Skeletal muscle tissue (tissue), 4 donors: Measurements from ENCODE around the gene SLC10A7. TPM values are rescaled to one million over a fixed set of nuclear protein-coding genes. Genes with fewer than 3 reads are reported as not detected.

Source experiments
- H3K27ac ChIP-seq: one replicate; pipeline ENCODE4 v1.7.0; 2013; ENCODE audit warnings: mild to moderate bottlenecking, low read depth, low read length, inconsistent platforms
- H3K27me3 ChIP-seq, 3 donors: one replicate each; pipeline ENCODE4 v1.7.0; 2013; ENCODE audit warnings: low read length in 3 of 3; ENCODE audit not compliant: control insufficient read depth in 3 of 3, insufficient read depth in 3 of 3
- H3K36me3 ChIP-seq, 3 donors: one replicate each; pipeline ENCODE4 v1.7.0; 2013; ENCODE audit warnings: low read length in 3 of 3; ENCODE audit not compliant: control insufficient read depth in 3 of 3, insufficient read depth in 3 of 3
- H3K4me1 ChIP-seq, 3 donors: one replicate each; pipeline ENCODE4 v1.7.0; 2013; ENCODE audit warnings: low read length in 3 of 3, mild to moderate bottlenecking in 3 of 3; ENCODE audit not compliant: control insufficient read depth in 3 of 3, insufficient read depth in 3 of 3
- H3K4me3 ChIP-seq, 3 donors: one replicate each; pipeline ENCODE4 v1.7.0; 2013; ENCODE audit warnings: low read length in 3 of 3
- H3K9ac ChIP-seq, 3 donors: one replicate each; pipeline ENCODE4 v1.7.0; 2013; ENCODE audit warnings: low read length in 3 of 3, mild to moderate bottlenecking in 3 of 3, moderate library complexity in 2 of 3, low read depth in 1 of 3
- H3K9me3 ChIP-seq, 3 donors: one replicate each; pipeline ENCODE4 v1.7.0; 2013; ENCODE audit warnings: low read length in 3 of 3; ENCODE audit not compliant: control insufficient read depth in 3 of 3
- total RNA-seq: library from RNA; depleted of rRNA; stranded (reverse); fragments of >200 nt; gene quantifications from one replicate; pipeline ENCODE4 v1.2.3, GENCODE V29; 2014
- donor health status: Osteomylitis.

SLC10A7 gene
- total RNA-seq, 1 donor from 2014 or later, result 15.1 TPM

DNA sequence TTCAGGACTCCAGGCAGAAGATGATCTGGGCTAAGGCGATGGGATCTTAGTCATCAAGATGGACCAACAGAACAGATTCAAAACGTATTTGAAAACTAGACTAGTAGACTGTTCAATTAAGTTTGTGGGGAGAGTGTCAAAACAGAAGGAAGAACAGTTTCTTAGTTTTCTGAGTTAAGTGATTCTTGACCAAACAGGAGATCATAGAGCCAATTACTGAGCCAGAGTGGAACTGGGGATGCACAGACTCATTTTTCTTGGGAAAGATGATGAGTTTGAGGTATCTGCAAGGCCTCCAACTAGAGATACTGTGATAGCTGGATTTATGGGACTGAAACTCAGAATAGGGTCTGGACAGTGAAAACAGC lies 187.9 kb downstream of the SLC10A7 start:
- no peak overlapping the region for H3K9ac ChIP-seq
- no peaks in the 10 kb centered on the region for H3K4me1 ChIP-seq
- H3K4me3 ChIP-seq, result no peak overlapping the region
- H3K36me3 ChIP-seq, result no peaks in the 10 kb centered on the region
- no peaks in the 10 kb centered on the region for H3K27me3 ChIP-seq
- H3K27ac ChIP-seq, result no peak overlapping the region
- H3K9me3 ChIP-seq, result no peaks in the 10 kb centered on the region

DNA sequence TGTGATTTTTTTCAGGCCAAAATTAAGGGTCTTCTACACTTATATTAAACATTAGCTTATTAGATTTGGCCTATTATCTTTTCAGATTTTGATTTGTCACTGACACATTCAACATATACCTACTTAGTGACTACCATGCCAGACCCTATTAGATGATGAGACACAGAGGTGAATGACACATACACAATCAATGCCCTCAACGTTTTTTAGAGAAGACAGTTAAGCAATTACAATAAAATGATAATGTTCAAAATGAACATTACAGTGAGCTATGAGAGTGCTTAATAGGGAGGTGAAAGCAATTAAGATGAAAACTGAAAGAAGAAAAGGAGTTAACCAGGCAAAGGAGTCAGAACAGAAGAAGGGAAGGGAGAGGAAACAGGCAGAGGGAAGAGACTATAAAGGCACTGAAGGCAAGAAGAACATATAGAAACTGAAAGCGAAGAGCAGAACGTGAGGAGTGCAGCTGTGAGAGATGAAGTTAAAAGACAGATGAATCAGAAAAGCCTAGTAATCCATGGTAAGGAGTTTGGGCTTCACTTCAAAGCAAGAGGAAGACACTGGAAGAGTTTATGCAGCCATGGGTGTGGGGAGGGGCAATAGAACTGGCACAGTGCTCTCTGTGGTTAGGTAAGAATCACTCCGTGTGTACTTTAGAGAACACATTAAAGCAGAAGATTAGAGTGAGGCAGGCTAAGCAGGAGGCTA lies 188.4 kb downstream of the SLC10A7 start:
- no peaks in the 10 kb centered on the region for H3K4me1 ChIP-seq
- no peaks in the 10 kb centered on the region for H3K36me3 ChIP-seq
- H3K27ac ChIP-seq, result no peak overlapping the region
- no peak overlapping the region for H3K4me3 ChIP-seq
- H3K27me3 ChIP-seq, result no peaks in the 10 kb centered on the region
- H3K9me3 ChIP-seq, result no peaks in the 10 kb centered on the region
- H3K9ac ChIP-seq, result no peak overlapping the region

DNA sequence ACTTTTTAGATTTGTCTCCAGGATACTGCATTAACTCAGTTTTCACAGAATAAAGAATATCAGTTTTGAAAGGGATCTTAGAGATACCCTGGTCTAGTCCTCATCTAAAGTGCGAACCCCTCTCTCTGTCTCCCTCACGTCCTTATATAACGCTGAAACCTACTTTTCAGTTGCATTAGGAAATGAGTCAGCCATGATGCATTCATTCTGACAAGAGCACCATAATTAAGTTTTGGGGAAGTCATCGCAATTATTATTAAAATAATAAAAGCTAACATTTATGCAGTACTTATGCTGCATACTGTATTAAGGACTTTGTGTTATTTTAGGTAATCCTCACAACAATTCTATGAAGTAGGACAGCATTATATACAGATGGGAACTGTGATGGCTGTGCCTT lies 191.3 kb downstream of the SLC10A7 start:
- Histone ChIP-seq H3K4me1 (no peaks in the 10 kb centered on the region), H3K36me3 (no peaks in the 10 kb centered on the region), H3K27me3 (no peaks in the 10 kb centered on the region), H3K27ac (no peak overlapping the region), H3K9ac (no peak overlapping the region), H3K4me3 (no peak overlapping the region), H3K9me3 (no peaks in the 10 kb centered on the region)

DNA sequence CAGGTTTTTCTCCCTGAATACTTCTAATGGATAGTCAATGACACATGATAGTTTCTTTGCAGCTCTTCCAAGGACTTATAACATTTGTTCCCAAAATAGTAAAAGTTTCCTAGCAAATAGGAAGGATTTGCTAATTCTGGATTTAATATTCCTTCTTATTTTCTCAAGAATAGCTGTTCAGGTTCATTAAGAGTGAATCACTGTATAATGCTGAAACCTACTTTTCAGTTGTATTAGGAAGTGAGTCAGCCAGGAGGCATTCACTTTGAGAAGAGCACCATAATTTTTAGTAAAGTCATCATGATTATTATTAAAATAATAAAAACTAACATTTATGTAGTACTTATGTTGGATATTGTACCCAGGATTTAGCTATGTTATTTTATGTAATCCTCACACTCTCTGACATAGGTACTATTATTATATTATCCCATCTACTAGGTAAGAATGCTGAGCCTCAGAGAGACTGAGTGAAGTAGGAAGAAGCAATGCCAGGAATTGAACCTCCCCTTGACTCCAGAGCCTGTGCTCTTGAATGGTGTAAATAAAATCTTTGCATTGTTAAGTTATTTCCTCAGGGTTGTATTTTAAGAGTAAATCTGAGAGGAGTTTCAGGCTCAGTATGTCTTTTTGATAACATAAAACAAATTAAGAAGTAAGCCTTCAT lies 192.6 kb downstream of the SLC10A7 start:
- Histone ChIP-seq H3K4me3 (no peak overlapping the region), H3K9me3 (no peaks in the 10 kb centered on the region), H3K4me1 (no peaks in the 10 kb centered on the region), H3K9ac (no peak overlapping the region), H3K27ac (no peak overlapping the region), H3K27me3 (no peaks in the 10 kb centered on the region), H3K36me3 (peaks cover 0 to 2% (median 0%) of the 10 kb centered on the region in 3 donors)

DNA sequence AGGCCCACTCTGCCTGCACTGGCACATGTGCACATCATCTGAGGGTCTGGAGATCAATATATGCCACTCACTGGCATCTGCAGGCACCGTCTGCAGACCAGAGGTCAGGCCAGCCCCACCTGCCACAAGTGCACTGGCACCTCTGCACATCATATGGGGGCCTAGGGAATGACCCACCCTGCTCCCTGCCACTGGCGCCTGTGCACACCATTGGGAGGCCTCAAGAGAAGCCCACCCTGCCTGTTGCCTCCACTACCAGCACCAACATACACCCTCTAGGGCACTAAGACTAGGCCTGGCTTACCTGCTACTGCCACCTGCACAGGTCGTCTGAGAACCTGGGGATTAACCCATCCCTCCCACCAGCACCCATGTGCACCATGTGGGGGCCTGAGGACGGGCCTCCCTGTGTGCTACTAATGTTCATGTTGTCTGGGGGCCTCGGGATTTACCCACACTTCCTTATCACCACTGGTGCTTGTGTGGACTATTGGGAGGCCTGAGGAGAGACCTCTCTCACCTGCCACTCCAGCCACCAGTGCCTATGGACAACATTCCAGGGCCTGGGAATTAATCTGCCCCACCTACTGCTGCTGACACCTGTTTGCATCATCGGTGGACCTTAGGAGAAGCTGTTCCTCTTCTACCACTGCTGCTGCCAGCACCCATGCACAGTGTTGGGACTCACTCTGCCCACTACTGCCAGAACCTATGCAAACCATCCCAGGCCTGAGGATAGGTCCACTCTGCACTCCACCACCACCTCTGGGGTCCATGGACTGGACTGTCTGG lies 193.7 kb downstream of the SLC10A7 start:
- peaks cover 0 to 2% (median 0%) of the 10 kb centered on the region in 3 donors for H3K36me3 ChIP-seq
- no peak overlapping the region for H3K9ac ChIP-seq
- no peaks in the 10 kb centered on the region for H3K9me3 ChIP-seq
- H3K4me1 ChIP-seq, result no peaks in the 10 kb centered on the region
- no peak overlapping the region for H3K4me3 ChIP-seq
- no peak overlapping the region for H3K27ac ChIP-seq
- no peaks in the 10 kb centered on the region for H3K27me3 ChIP-seq

DNA sequence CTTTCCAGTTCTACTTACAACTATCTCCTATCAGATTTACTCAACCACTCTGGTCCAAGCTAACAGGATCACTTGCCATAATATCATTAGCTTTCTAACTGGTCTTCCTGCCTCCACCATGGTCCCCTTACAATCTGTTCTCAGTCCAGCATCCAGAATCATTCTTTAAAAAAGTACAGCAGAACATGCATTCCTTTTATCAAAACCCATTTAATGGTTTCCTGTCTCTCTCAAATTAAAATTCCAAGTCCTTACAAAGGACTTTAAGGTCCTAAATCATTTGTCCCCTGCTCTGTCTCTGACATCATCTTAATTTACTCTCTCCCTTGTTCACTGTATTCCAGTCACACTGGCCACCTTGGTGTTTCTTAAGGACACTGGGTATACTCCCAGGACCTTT lies 202.8 kb downstream of the SLC10A7 start:
- Histone ChIP-seq H3K4me1 (no peaks in the 10 kb centered on the region), H3K4me3 (no peak overlapping the region), H3K27ac (no peak overlapping the region), H3K36me3 (no peaks in the 10 kb centered on the region), H3K27me3 (no peaks in the 10 kb centered on the region), H3K9ac (no peak overlapping the region), H3K9me3 (no peaks in the 10 kb centered on the region)

DNA sequence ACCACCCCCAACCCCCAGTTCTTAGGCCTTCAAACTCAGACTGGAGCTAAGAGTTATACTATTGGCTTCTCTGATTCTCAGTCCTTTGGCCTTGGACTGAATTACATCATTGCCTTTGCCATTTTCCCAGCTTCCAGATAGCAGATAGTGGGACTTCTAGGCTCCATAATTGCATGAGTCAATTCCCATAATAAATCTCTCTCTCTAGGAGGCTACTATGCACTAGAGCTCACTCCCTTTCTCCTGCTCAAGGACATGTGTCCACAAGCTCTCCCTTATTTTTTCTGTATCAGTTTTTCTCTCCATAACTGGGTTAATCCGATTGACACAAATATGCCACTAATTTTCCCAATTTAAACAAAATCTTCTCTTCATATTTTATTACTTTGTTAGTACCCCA lies 204.0 kb downstream of the SLC10A7 start:
- Histone ChIP-seq H3K36me3 (no peaks in the 10 kb centered on the region), H3K27ac (no peak overlapping the region), H3K9ac (no peak overlapping the region)

DNA sequence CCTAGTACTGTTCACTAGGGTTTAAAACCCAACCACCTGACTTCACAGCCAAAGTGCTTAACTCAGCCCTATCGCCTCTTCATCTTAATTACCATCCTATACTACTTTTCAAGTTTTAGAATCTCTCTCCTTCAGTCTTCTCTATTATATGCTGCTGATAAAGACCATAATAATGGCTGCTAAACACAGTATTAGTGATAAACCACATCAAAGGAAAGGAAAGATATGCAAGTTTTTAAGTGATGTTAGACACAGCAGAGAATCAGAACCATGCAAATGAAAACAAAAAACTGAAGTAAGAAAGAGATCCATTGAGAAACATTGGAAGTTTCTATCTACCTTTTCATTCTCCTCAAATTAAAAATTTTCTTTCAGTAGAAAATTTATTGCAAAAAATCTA lies 206.6 kb downstream of the SLC10A7 start:
- H3K36me3 ChIP-seq, result no peaks in the 10 kb centered on the region
- no peak overlapping the region for H3K27ac ChIP-seq
- H3K4me1 ChIP-seq, result no peaks in the 10 kb centered on the region
- H3K27me3 ChIP-seq, result no peaks in the 10 kb centered on the region
- no peak overlapping the region for H3K9ac ChIP-seq
- H3K4me3 ChIP-seq, result no peak overlapping the region
- no peaks in the 10 kb centered on the region for H3K9me3 ChIP-seq

More for the DNA sequence above, 204.0 kb downstream of the SLC10A7 start:
- Histone ChIP-seq H3K4me3 (no peak overlapping the region), H3K9me3 (no peaks in the 10 kb centered on the region), H3K27me3 (no peaks in the 10 kb centered on the region), H3K4me1 (no peaks in the 10 kb centered on the region)

DNA sequence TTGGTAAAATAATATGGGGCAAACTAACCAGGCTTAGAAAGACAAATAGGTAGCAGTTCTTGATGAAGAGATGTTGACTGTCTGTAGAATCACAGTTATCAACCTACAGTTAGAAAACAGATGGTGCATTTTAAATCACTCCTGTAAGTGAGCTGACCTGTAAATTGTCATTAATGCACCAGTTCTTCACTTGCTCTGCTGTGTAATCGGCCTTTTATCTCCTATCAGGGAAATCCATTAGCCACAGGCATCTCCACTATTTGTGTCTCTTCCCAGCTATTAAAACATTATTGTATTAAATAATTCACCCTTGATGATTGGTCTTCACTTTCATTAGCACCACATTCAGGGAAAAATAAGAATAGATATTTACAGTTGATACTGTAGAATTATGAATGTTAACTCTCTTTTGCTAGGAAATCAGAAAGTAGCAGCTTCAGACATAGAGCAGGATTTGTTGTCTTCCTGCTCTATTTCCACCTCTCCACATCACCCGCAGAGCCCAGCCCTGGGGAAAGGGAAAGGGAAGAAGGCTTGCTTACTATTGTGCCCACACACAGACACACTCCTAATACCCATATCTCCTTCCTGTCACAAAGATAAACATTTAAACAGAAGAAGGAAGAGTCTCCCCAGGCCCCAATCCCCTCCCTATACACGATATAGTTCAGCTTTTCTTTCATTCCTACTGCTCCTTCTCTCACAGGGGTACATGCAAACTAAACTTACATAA lies 210.3 kb downstream of the SLC10A7 start:
- Histone ChIP-seq H3K9ac (no peak overlapping the region), H3K27me3 (no peaks in the 10 kb centered on the region), H3K36me3 (no peaks in the 10 kb centered on the region), H3K4me1 (no peaks in the 10 kb centered on the region), H3K27ac (no peak overlapping the region), H3K9me3 (no peaks in the 10 kb centered on the region), H3K4me3 (no peak overlapping the region)
